Measurements from ENCODE around the gene ZRANB1. TPM values are rescaled to one million over a fixed set of nuclear protein-coding genes. Genes with fewer than 3 reads are reported as not detected.
"Not testable (repeated sequence)": the region's sequence is repeated elsewhere in the genome, so short reads cannot be mapped to it uniquely, and the experiment has no call there.

The ZRANB1 gene
- total RNA-seq, 2 donors from 2014 or later, result 15.0 to 16.0 TPM

- peaks cover 24% of the 10 kb centered on the region for H3K27me3 Mint-ChIP-seq (ENCODE audit: low read depth)
- no peak overlapping the region for H3K4me3 Mint-ChIP-seq
- ATAC-seq (replicated peaks in 1 of 2), result no peak
- DNase-seq, result no peak
- peaks cover 20% of the 10 kb centered on the region for H3K4me1 Mint-ChIP-seq (ENCODE audit: low read depth)
- H3K36me3 Mint-ChIP-seq (ENCODE audit: insufficient read depth in 2 of 2), result peaks cover 1 to 2% of the 10 kb centered on the region in 2 donors
- H3K9me3 Mint-ChIP-seq, result no peaks in the 10 kb centered on the region
- no peak overlapping the region for H3K27ac Mint-ChIP-seq
Observed at GRCh38 chr10:124913167-124913566, 28.8 kb upstream of the ZRANB1 start.

- Mint-ChIP-seq H3K4me1 (ENCODE audit: low read depth) (peaks cover 30% of the 10 kb centered on the region), H3K27me3 (ENCODE audit: low read depth) (peaks cover 24% of the 10 kb centered on the region)
- DNase-seq; H3K9me3 Mint-ChIP-seq; H3K27ac Mint-ChIP-seq; H3K36me3 Mint-ChIP-seq (ENCODE audit: insufficient read depth in 2 of 2); ATAC-seq (replicated peaks in 1 of 2); H3K4me3 Mint-ChIP-seq: not testable (repeated sequence)
Observed at GRCh38 chr10:124914398-124914797, 27.5 kb upstream of the ZRANB1 start.

- peaks cover 44% of the 10 kb centered on the region for H3K4me1 Mint-ChIP-seq (ENCODE audit: low read depth)
- peak overlapping the region; percentile 98 for H3K27ac Mint-ChIP-seq
- no peaks in the 10 kb centered on the region for H3K9me3 Mint-ChIP-seq
- ATAC-seq (replicated peaks in 1 of 2), result no peak
- peaks cover 18% of the 10 kb centered on the region for H3K27me3 Mint-ChIP-seq (ENCODE audit: low read depth)
- H3K4me3 Mint-ChIP-seq, result peak overlapping the region; percentile 86 to 98
- peak in 1 of 2 donors; percentile 3 for DNase-seq
- H3K36me3 Mint-ChIP-seq (ENCODE audit: insufficient read depth in 2 of 2), result peaks cover 2 to 3% of the 10 kb centered on the region in 2 donors
Observed at GRCh38 chr10:124916098-124916584, 25.8 kb upstream of the ZRANB1 start.

GRCh38 chr10:124916585-124917427, 25.1 kb upstream of the ZRANB1 start:
- Mint-ChIP-seq H3K27me3 (ENCODE audit: low read depth) (peaks cover 11% of the 10 kb centered on the region), H3K36me3 (ENCODE audit: insufficient read depth in 2 of 2) (peaks cover 2 to 3% of the 10 kb centered on the region in 2 donors), H3K27ac (peak overlapping the region; percentile 98), H3K9me3 (no peaks in the 10 kb centered on the region), H3K4me1 (ENCODE audit: low read depth) (peaks cover 40% of the 10 kb centered on the region), H3K4me3 (peak overlapping the region; percentile 86 to 98)
- ATAC-seq (replicated peaks in 1 of 2) (peak; percentile 97 to 98), DNase-seq (peak; percentile 97 to 98)

GRCh38 chr10:124917428-124918190, 24.3 kb upstream of the ZRANB1 start:
- H3K27me3 Mint-ChIP-seq (ENCODE audit: low read depth), result peaks cover 3% of the 10 kb centered on the region
- peak overlapping the region; percentile 95 for H3K27ac Mint-ChIP-seq
- peak overlapping the region; percentile 92 to 97 for H3K4me3 Mint-ChIP-seq
- H3K36me3 Mint-ChIP-seq (ENCODE audit: insufficient read depth in 2 of 2), result peaks cover 2 to 3% of the 10 kb centered on the region in 2 donors
- H3K4me1 Mint-ChIP-seq (ENCODE audit: low read depth), result peaks cover 35% of the 10 kb centered on the region
- ATAC-seq (replicated peaks in 1 of 2) (no peak), DNase-seq (peak; percentile 20 to 53)
- no peaks in the 10 kb centered on the region for H3K9me3 Mint-ChIP-seq

- H3K27ac Mint-ChIP-seq, result peak overlapping the region; percentile 95
- peaks cover 32% of the 10 kb centered on the region for H3K4me1 Mint-ChIP-seq (ENCODE audit: low read depth)
- no peak for ATAC-seq (replicated peaks in 1 of 2)
- H3K36me3 Mint-ChIP-seq (ENCODE audit: insufficient read depth in 2 of 2), result peaks cover 2 to 3% of the 10 kb centered on the region in 2 donors
- H3K9me3 Mint-ChIP-seq, result no peaks in the 10 kb centered on the region
- H3K4me3 Mint-ChIP-seq, result peak overlapping the region; percentile 92 to 97
- H3K27me3 Mint-ChIP-seq (ENCODE audit: low read depth), result no peaks in the 10 kb centered on the region
- peak in 1 of 2 donors; percentile 3 for DNase-seq
Observed at GRCh38 chr10:124918191-124918830, 23.6 kb upstream of the ZRANB1 start.

- H3K9me3 Mint-ChIP-seq, result no peaks in the 10 kb centered on the region
- H3K36me3 Mint-ChIP-seq (ENCODE audit: insufficient read depth in 2 of 2), result peaks cover 2 to 3% of the 10 kb centered on the region in 2 donors
- H3K4me3 Mint-ChIP-seq, result peak overlapping the region; percentile 92 to 97
- no peaks in the 10 kb centered on the region for H3K27me3 Mint-ChIP-seq (ENCODE audit: low read depth)
- peak overlapping the region; percentile 95 for H3K27ac Mint-ChIP-seq
- DNase-seq (no peak), ATAC-seq (replicated peaks in 1 of 2) (no peak)
- peaks cover 32% of the 10 kb centered on the region for H3K4me1 Mint-ChIP-seq (ENCODE audit: low read depth)
Observed at GRCh38 chr10:124918906-124919305, 23.0 kb upstream of the ZRANB1 start.

- no peak for DNase-seq
- peaks cover 35% of the 10 kb centered on the region for H3K4me1 Mint-ChIP-seq (ENCODE audit: low read depth)
- peaks cover 2 to 3% of the 10 kb centered on the region in 2 donors for H3K36me3 Mint-ChIP-seq (ENCODE audit: insufficient read depth in 2 of 2)
- H3K4me3 Mint-ChIP-seq, result no peak overlapping the region
- H3K9me3 Mint-ChIP-seq, result no peaks in the 10 kb centered on the region
- no peak overlapping the region for H3K27ac Mint-ChIP-seq
- no peaks in the 10 kb centered on the region for H3K27me3 Mint-ChIP-seq (ENCODE audit: low read depth)
- no peak for ATAC-seq (replicated peaks in 1 of 2)
Observed at GRCh38 chr10:124921261-124921660, 20.7 kb upstream of the ZRANB1 start.

GRCh38 chr10:124923684-124924083, 18.2 kb upstream of the ZRANB1 start:
- no peaks in the 10 kb centered on the region for H3K9me3 Mint-ChIP-seq
- H3K27me3 Mint-ChIP-seq (ENCODE audit: low read depth), result no peaks in the 10 kb centered on the region
- H3K4me3 Mint-ChIP-seq, result no peak overlapping the region
- H3K27ac Mint-ChIP-seq, result no peak overlapping the region
- ATAC-seq (replicated peaks in 1 of 2) (no peak), DNase-seq (no peak)
- H3K4me1 Mint-ChIP-seq (ENCODE audit: low read depth), result peaks cover 28% of the 10 kb centered on the region
- peaks cover 0 to 4% of the 10 kb centered on the region in 2 donors for H3K36me3 Mint-ChIP-seq (ENCODE audit: insufficient read depth in 2 of 2)

- H3K27me3 Mint-ChIP-seq (ENCODE audit: low read depth), result no peaks in the 10 kb centered on the region
- ATAC-seq (replicated peaks in 1 of 2) (no peak), DNase-seq (no peak)
- no peak overlapping the region for H3K27ac Mint-ChIP-seq
- no peak overlapping the region for H3K4me3 Mint-ChIP-seq
- H3K36me3 Mint-ChIP-seq (ENCODE audit: insufficient read depth in 2 of 2), result peaks cover 0 to 5% of the 10 kb centered on the region in 2 donors
- peaks cover 8% of the 10 kb centered on the region for H3K4me1 Mint-ChIP-seq (ENCODE audit: low read depth)
- no peaks in the 10 kb centered on the region for H3K9me3 Mint-ChIP-seq
Observed at GRCh38 chr10:124926548-124926947, 15.4 kb upstream of the ZRANB1 start.

GRCh38 chr10:124928087-124928486, 13.8 kb upstream of the ZRANB1 start:
- peaks cover 2% of the 10 kb centered on the region in 2 donors for H3K9me3 Mint-ChIP-seq
- H3K27ac Mint-ChIP-seq, result no peak overlapping the region
- DNase-seq, result no peak
- H3K36me3 Mint-ChIP-seq (ENCODE audit: insufficient read depth in 2 of 2), result peaks cover 2 to 8% of the 10 kb centered on the region in 2 donors
- H3K4me1 Mint-ChIP-seq (ENCODE audit: low read depth), result peaks cover 8% of the 10 kb centered on the region
- no peaks in the 10 kb centered on the region for H3K27me3 Mint-ChIP-seq (ENCODE audit: low read depth)
- no peak overlapping the region for H3K4me3 Mint-ChIP-seq
- no peak for ATAC-seq (replicated peaks in 1 of 2)

GRCh38 chr10:124928545-124928944, 13.4 kb upstream of the ZRANB1 start:
- Mint-ChIP-seq H3K4me3 (no peak overlapping the region), H3K4me1 (ENCODE audit: low read depth) (peaks cover 10% of the 10 kb centered on the region), H3K36me3 (ENCODE audit: insufficient read depth in 2 of 2) (peaks cover 2 to 9% of the 10 kb centered on the region in 2 donors), H3K27ac (no peak overlapping the region), H3K9me3 (peaks cover 2% of the 10 kb centered on the region in 2 donors), H3K27me3 (ENCODE audit: low read depth) (no peaks in the 10 kb centered on the region)
- DNase-seq, result no peak
- ATAC-seq (replicated peaks in 1 of 2), result no peak
